ENCODE measurements around the gene LRRC75A.
"Not testable (repeated sequence)": the region's sequence is repeated elsewhere in the genome, so short reads cannot be mapped to it uniquely, and the experiment has no call there.

Gene LRRC75A

GRCh38 chr17:16428098-16428882, 63.7 kb downstream of the LRRC75A start:
- DNase-seq: peak; percentile 61

DNA sequence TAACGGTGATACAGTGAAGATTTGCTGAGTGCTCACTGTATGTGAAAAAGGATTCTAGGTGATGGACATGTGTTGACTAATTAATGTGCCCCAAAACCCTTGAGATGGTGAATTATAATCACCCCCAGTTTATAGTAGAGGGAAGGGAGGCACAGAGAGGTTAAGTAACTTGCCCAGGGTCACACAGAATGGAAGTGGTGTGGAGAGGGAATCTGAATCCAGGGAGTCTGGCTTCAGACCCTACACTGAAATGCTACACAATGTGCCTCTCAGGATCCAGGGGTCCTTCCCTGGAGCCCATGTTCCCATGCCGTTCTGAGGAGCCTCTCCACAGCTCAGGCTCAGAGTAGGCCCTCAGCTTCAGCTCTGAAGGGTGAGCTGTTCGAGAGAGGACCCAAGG, 65.0 kb downstream of the LRRC75A start:
- no peak for DNase-seq

DNA sequence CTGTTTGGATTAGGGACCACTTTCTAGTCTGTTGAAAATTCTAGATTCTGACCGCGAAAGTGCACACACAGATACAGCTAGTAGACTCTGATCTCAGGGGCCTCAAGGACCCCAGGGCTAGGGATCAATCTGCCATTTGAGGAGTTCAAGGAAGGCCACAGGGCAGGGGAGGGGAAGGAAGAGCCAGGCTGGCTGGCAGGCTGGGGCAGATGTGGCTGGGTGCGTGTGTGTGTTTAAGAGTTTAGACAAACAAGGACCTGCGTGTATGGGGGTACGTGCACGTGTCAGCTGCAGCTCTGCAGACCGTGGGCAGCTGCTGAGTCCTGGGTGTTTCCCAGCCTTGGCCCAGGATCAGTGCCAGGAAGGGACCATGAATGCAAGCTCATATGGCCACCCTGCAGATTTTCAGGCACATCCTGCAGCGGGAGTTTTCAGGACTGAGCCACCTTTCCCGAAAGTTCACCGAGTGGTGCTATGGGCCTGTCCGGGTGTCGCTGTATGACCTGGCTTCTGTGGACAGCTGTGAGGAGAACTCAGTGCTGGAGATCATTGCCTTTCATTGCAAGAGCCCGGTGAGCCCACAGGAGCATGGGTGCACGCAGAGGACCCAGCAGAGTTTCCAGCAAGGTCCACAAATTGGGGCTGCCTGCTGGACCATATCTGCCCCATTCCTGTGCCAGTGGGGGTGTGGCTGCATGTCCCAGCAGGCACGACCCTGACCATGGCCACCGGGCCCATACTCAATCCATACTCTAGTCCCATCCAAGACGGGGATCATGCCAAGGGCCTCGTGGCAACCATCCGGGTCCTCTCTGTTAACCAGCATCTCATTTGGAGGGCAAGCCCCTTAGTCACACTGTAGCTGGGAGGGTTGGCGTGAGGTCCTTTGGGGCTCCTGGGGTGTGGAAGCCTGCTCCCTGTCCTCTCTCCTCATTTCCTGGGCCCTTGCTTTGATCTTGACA, 66.0 kb downstream of the LRRC75A start:
- no peak for DNase-seq

GRCh38 chr17:16425202-16425601, 66.8 kb downstream of the LRRC75A start:
- no peak for DNase-seq

DNA sequence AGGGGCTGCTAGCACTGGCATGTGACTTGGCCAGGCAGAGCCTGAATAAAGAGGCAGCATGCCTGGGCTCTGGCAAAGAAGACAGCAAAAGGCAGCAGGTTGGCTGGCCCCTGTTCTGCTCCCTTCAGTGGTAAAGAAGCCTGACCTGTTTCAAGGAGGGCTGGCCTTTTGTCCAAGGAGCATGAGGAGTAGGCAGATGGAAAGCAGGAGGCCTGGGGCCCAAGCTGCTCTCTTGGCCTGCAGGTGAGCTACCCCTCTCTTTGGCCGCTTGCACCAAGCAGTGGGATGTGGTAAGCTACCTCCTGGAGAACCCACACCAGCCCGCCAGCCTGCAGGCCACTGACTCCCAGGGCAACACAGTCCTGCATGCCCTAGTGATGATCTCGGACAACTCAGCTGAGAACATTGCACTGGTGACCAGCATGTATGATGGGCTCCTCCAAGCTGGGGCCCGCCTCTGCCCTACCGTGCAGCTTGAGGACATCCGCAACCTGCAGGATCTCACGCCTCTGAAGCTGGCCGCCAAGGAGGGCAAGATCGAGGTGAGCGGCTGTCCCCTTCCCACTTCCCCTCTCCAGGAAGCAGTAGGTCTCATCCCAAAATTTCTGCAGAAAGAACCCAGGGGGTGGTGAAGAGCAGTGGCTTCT, 68.6 kb downstream of the LRRC75A start:
- DNase-seq: no peak

GRCh38 chr17:16422416-16422815, 69.6 kb downstream of the LRRC75A start:
- DNase-seq: no peak

- DNase-seq: no peak
These were observed 72.1 kb downstream of the LRRC75A start for GRCh38 chr17:16419929-16420271.

GRCh38 chr17:16419074-16419928, 72.7 kb downstream of the LRRC75A start:
- no peak for DNase-seq

DNA sequence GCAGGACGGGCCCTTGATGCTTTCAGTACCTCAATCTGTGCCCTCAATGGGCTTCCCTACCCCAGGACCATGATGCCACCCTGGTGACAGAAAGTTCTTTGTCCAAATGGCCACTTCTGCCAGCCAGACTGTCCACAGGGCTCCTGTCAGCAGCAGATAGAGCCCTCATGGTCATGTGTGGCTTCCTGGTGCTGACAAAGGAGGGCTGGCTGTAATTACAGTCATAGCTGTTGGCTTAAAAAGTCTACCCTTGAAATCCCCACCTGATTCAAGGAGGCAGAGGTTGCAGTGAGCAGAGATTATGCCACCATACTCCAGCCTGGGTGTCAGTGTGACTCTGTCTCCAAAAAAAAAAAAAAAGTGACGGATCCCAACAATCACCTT, 73.3 kb downstream of the LRRC75A start:
- DNase-seq: no peak

- DNase-seq: no peak
These were observed 73.9 kb downstream of the LRRC75A start for GRCh38 chr17:16417896-16418684.

DNA sequence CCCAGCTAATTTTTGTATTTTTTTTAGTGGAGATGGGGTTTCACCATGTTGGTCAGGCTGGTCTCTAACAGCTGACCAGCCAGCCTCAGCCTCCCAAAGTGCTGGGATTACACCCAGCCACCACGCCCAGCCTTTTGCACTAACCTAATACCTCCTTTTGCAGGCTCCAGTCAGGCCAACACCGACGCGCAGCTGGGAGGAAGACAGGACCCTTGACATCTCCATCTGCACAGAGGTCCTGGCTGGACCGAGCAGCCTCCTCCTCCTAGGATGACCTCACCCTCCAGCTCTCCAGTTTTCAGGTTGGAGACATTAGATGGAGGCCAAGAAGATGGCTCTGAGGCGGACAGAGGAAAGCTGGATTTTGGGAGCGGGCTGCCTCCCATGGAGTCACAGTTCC, 74.6 kb downstream of the LRRC75A start:
- DNase-seq: no peak

DNA sequence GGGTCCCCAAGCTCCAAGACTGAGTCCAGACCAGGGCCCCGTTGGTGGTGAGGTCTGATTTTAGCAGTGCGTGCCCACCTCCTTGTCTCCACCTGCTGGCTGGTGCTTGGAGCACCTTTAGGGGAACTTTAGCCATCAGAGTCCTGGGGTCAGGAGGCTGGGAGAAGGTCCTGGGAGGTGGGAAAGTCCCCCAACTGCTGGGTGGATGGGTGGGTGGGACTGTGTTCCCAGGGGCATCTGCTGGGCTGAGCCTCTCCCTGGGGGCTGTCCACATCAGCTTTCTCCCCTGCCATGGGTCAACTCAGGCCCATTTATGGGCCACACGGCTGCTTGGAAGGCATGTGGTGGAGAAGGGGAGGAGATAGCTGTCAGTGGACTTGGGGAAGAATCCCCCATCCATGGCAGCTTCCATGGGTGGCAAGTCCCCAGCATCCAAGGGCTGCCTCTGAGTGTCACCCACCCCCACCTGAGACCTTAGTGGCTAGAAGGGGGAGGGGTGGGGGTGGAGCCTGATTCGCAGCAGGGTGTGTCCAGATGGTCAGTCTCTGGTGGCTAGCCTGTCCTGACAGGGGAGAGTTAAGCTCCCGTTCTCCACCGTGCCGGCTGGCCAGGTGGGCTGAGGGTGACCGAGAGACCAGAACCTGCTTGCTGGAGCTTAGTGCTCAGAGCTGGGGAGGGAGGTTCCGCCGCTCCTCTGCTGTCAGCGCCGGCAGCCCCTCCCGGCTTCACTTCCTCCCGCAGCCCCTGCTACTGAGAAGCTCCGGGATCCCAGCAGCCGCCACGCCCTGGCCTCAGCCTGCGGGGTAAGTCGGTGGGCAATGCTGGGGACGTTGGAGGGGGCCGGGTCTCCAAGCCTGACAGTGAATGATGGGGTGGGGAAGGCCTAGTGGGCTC, 76.7 kb downstream of the LRRC75A start, which contains the start of gene TRPV2:
Gene TRPV2, plus strand, starts transcription at position 541 of the 894 bp plus-strand sequence. CDS start 2,098 bp downstream, outside the sequence.
- DNase-seq: no peak

- peak; percentile 45 for DNase-seq
These were observed 83.9 kb downstream of the LRRC75A start for GRCh38 chr17:16407911-16408588.

GRCh38 chr17:16406742-16407674, 85.0 kb downstream of the LRRC75A start:
- no peak for DNase-seq

- not testable (repeated sequence) for DNase-seq
These were observed 88.1 kb downstream of the LRRC75A start for GRCh38 chr17:16403847-16404246.

- no peak for DNase-seq
These were observed 93.4 kb downstream of the LRRC75A start for GRCh38 chr17:16398270-16399267.

DNA sequence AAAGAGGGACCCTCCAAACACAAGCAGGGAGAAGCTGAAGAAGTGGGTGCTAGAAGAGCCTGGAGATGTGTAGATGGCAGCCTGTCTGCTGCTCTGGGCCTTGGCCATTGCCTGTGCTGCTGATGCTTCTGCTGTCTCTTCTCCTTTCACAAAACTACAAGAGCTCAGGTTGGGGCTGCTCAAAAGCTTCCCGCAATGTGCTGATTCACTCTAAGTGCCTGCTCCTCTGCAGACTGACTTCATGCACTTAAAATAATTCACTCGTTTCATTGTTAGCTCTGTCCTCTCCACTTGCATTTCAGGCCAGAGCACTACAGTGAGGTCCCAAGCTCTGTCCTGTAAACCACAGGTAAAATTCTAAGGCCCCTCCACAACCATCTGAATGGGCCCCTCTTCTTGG, 95.3 kb downstream of the LRRC75A start:
- DNase-seq: not testable (repeated sequence)

Measured in NCI-H524 treated with DMSO at 0.1 percent for 48 hours (cell line).